H9 (cell line): Measurements from ENCODE around the gene BANP. TPM values are rescaled to one million over a fixed set of nuclear protein-coding genes. Genes with fewer than 3 reads are reported as not detected.
A peak's percentile ranks its signal among the peaks of the same experiment; 100 is the strongest.
"Not testable (repeated sequence)": the region's sequence is repeated elsewhere in the genome, so short reads cannot be mapped to it uniquely, and the experiment has no call there.

Experiments used
- DNase-seq: peaks from one replicate; pipeline ENCODE4 v3.0.0-alpha.2; 2017
- H2AFZ ChIP-seq: one replicate; pipeline ENCODE4 v1.6.1; 2013; ENCODE audit warnings: mild to moderate bottlenecking, low read length, control low read depth, moderate library complexity
- H2AK5ac ChIP-seq: 2 replicates; pipeline ENCODE4 v1.6.1; 2013; ENCODE audit warnings: low read length, control low read depth, mixed read lengths; ENCODE audit not compliant: insufficient read length
- H2BK120ac ChIP-seq: one replicate; pipeline ENCODE4 v1.6.1; 2013; ENCODE audit warnings: low read depth, mild to moderate bottlenecking, low read length, control low read depth, inconsistent platforms; ENCODE audit not compliant: poor library complexity, severe bottlenecking
- H2BK12ac ChIP-seq: 2 replicates; pipeline ENCODE4 v1.6.1; 2013; ENCODE audit warnings: low read length, control low read depth, mixed read lengths, low read depth; ENCODE audit not compliant: insufficient read length
- H2BK15ac ChIP-seq: 2 replicates; pipeline ENCODE4 v1.6.1; 2013; ENCODE audit warnings: low read depth, low read length, control low read depth
- H2BK20ac ChIP-seq: one replicate; pipeline ENCODE4 v1.6.1; 2013; ENCODE audit warnings: low read depth, mild to moderate bottlenecking, low read length, control low read depth, inconsistent platforms; ENCODE audit not compliant: poor library complexity, severe bottlenecking
- H2BK5ac ChIP-seq: 2 replicates; pipeline ENCODE4 v1.6.1; 2013; ENCODE audit warnings: low read length, control low read depth, mixed read lengths; ENCODE audit not compliant: insufficient read length
- H3K14ac ChIP-seq: 2 replicates; pipeline ENCODE4 v1.6.1; 2013; ENCODE audit warnings: low read length, control low read depth; ENCODE audit not compliant: insufficient read depth
- H3K18ac ChIP-seq: 2 replicates; pipeline ENCODE4 v1.6.1; 2013; ENCODE audit warnings: low read depth, mild to moderate bottlenecking, mixed read lengths, low read length, control low read depth; ENCODE audit not compliant: insufficient read length
- H3K23ac ChIP-seq: 2 replicates; pipeline ENCODE4 v1.6.1; 2013; ENCODE audit warnings: low read length, control low read depth, mixed read lengths, low read depth; ENCODE audit not compliant: insufficient read length
- H3K23me2 ChIP-seq: 2 replicates; pipeline ENCODE4 v1.6.1; 2013; ENCODE audit warnings: low read depth, mild to moderate bottlenecking, mixed read lengths, low read length, control low read depth; ENCODE audit not compliant: insufficient read length, poor library complexity, severe bottlenecking
- H3K27ac ChIP-seq: 2 replicates; pipeline ENCODE4 v1.5.1; 2013; ENCODE audit warnings: low read length, control low read depth, mixed read lengths, low read depth; ENCODE audit not compliant: insufficient read length
- H3K27me3 ChIP-seq: 2 replicates; pipeline ENCODE4 v1.6.1; 2013; ENCODE audit warnings: low read length, control low read depth, inconsistent platforms; ENCODE audit not compliant: insufficient read depth
- H3K4ac ChIP-seq: 2 replicates; pipeline ENCODE4 v1.6.1; 2013; ENCODE audit warnings: low read depth, mild to moderate bottlenecking, control low read depth, inconsistent platforms, low read length, moderate library complexity
- H3K4me1 ChIP-seq: 2 replicates; pipeline ENCODE4 v1.6.1; 2013; ENCODE audit warnings: low read length, control low read depth, inconsistent platforms; ENCODE audit not compliant: insufficient read depth
- H3K4me2 ChIP-seq: 2 replicates; pipeline ENCODE4 v1.6.1; 2013; ENCODE audit warnings: low read length, control low read depth, mixed read lengths; ENCODE audit not compliant: insufficient read length, insufficient read depth
- H3K56ac ChIP-seq: 2 replicates; pipeline ENCODE4 v1.6.1; 2013; ENCODE audit warnings: low read depth, mild to moderate bottlenecking, mixed read lengths, low read length, control low read depth; ENCODE audit not compliant: insufficient read length
- H3K79me1 ChIP-seq: 2 replicates; pipeline ENCODE4 v1.6.1; 2013; ENCODE audit warnings: low read depth, mild to moderate bottlenecking, moderate library complexity, low read length, control low read depth, inconsistent platforms; ENCODE audit not compliant: insufficient read depth, poor library complexity, severe bottlenecking
- H3K79me2 ChIP-seq: 2 replicates; pipeline ENCODE4 v1.6.1; 2013; ENCODE audit warnings: low read length, control low read depth, inconsistent platforms; ENCODE audit not compliant: insufficient read depth
- H3K9ac ChIP-seq: 2 replicates; pipeline ENCODE4 v1.6.1; 2013; ENCODE audit warnings: low read length, control low read depth, mixed read lengths; ENCODE audit not compliant: insufficient read length; ENCODE audit errors: extremely low read depth
- H3K9me3 ChIP-seq: one replicate; pipeline ENCODE4 v1.6.1; 2013; ENCODE audit warnings: low read depth, low read length, inconsistent platforms; ENCODE audit not compliant: control insufficient read depth
- H3T11ph ChIP-seq: one replicate; pipeline ENCODE4 v1.6.1; 2013; ENCODE audit warnings: mild to moderate bottlenecking, low read length, control low read depth, inconsistent platforms
- H4K20me1 ChIP-seq: one replicate; pipeline ENCODE4 v1.6.1; 2013; ENCODE audit not compliant: control insufficient read depth, insufficient read length, insufficient read depth
- H4K5ac ChIP-seq: 2 replicates; pipeline ENCODE4 v1.6.1; 2013; ENCODE audit warnings: low read depth, mild to moderate bottlenecking, mixed read lengths, low read length, control low read depth; ENCODE audit not compliant: insufficient read length
- H4K8ac ChIP-seq: replicated peaks from 2 replicates; pipeline ENCODE4 v1.6.1; 2013; ENCODE audit warnings: low read length, control low read depth, mixed read lengths, low read depth; ENCODE audit not compliant: insufficient read length
- H4K91ac ChIP-seq: 2 replicates; pipeline ENCODE4 v1.6.1; 2013; ENCODE audit warnings: low read depth, mild to moderate bottlenecking, moderate library complexity, mixed read lengths, low read length, control low read depth; ENCODE audit not compliant: insufficient read length
- H3K27ac Mint-ChIP-seq, 3 experiments: 2 replicates in 2 of 3; 3 replicates in 1 of 3; pipeline ENCODE4 v1.8.0; 2020 to 2021; ENCODE audit warnings: mixed read lengths in 3 of 3, mild to moderate bottlenecking in 1 of 3, moderate library complexity in 1 of 3
- H3K27me3 Mint-ChIP-seq: 2 replicates; pipeline ENCODE4 v1.8.0; 2021; ENCODE audit warnings: low read depth, mild to moderate bottlenecking, moderate library complexity, mixed read lengths
- H3K36me3 Mint-ChIP-seq, 3 experiments: 2 replicates in 2 of 3; 3 replicates in 1 of 3; pipeline ENCODE4 v1.8.0; 2020 to 2021; ENCODE audit warnings: low read depth in 3 of 3, mixed read lengths in 3 of 3; ENCODE audit not compliant: insufficient read depth in 1 of 3
- H3K4me1 Mint-ChIP-seq, 2 experiments: 2 replicates each; pipeline ENCODE4 v1.8.0; 2020; ENCODE audit warnings: mixed read lengths in 2 of 2
- H3K4me3 Mint-ChIP-seq, 2 experiments: 2 replicates in 1 of 2; 3 replicates in 1 of 2; pipeline ENCODE4 v1.8.0; 2020 to 2021; ENCODE audit warnings: mild to moderate bottlenecking in 2 of 2, mixed read lengths in 2 of 2, moderate library complexity in 1 of 2
- H3K9me3 Mint-ChIP-seq, 2 experiments: 2 replicates in 1 of 2; 3 replicates in 1 of 2; pipeline ENCODE4 v1.8.0; 2020; ENCODE audit warnings: mild to moderate bottlenecking in 2 of 2, mixed read lengths in 2 of 2, moderate library complexity in 1 of 2
- CTCF ChIP-seq: fragments of 200-600 bp; sonication (generic); conservative IDR thresholded peaks from 3 replicates; pipeline ENCODE4 v1.8.0; 2021; ENCODE audit warnings: antibody characterized with exemption, mild to moderate bottlenecking
- WGBS: extraction: QIAGEN DNeasy Blood & Tissue Kit; methylation state at CpG from one replicate; pipeline ENCODE4 v1.1.7; 2013; ENCODE audit warnings: missing lambda C conversion rate, low lambda C conversion rate, mixed read lengths; ENCODE audit not compliant: insufficient read length; ENCODE audit errors: extremely low coverage; 5-methylcytosine and 5-hydroxymethylcytosine counted together
- total RNA-seq: library from RNA; stranded (reverse); gene quantifications from 2 replicates; pipeline ENCODE4 v1.2.1, GENCODE V29; 2021

The BANP gene
- total RNA-seq, 1 experiment from 2014 or later, result 24.9 TPM

- H3K9me3 Mint-ChIP-seq, result peaks cover 2 to 3% of the 10 kb centered on the region in 2 experiments; a peak in 3 of 5 replicates
- no peak for TF ChIP-seq CTCF
- Histone ChIP-seq H4K91ac (no peak within 1 kb of the TSS), H3K27me3 (no peaks in the 10 kb centered on the region), H3K4me2 (no peak within 1 kb of the TSS), H3K27ac (no peak within 1 kb of the TSS), H4K20me1 (no peaks in the 10 kb centered on the region), H3K18ac (no peak within 1 kb of the TSS), H3K4me1 (no peaks in the 10 kb centered on the region), H3K23me2 (no peaks in the 10 kb centered on the region), H4K8ac (no peak within 1 kb of the TSS), H3K4ac (no peak within 1 kb of the TSS), H3K9me3 (no peaks in the 10 kb centered on the region), H3K79me2 (no peaks in the 10 kb centered on the region), H3K9ac (no peak within 1 kb of the TSS), H2AK5ac (no peak within 1 kb of the TSS), H4K5ac (no peak within 1 kb of the TSS), H2BK12ac (no peak within 1 kb of the TSS), H3K23ac (no peak within 1 kb of the TSS), H2BK15ac (no peak within 1 kb of the TSS), H2AFZ (no peak within 1 kb of the TSS), H2BK5ac (no peak within 1 kb of the TSS), H3K79me1 (no peaks in the 10 kb centered on the region), H2BK120ac (no peak within 1 kb of the TSS), H3K56ac (no peak within 1 kb of the TSS), H3K14ac (no peak within 1 kb of the TSS), H3T11ph (no peak within 1 kb of the TSS), H2BK20ac (no peak within 1 kb of the TSS)
- DNase-seq, result no peak
- no peak within 1 kb of the TSS for H3K4me3 Mint-ChIP-seq
- peak within 1 kb of the TSS in 1 of 3 experiments; percentile 68; a peak in 1 of 7 replicates for H3K27ac Mint-ChIP-seq
- H3K36me3 Mint-ChIP-seq, result no peaks in the 10 kb centered on the region
- peaks cover 0 to 5% of the 10 kb centered on the region in 2 experiments; a peak in 1 of 4 replicates for H3K4me1 Mint-ChIP-seq
- WGBS, result no CpG with 5 or more reads among the region's 15 CpGs
- peaks cover 5% of the 10 kb centered on the region for H3K27me3 Mint-ChIP-seq
Observed at GRCh38 chr16:87936375-87937230, 14.6 kb upstream of the BANP start, which contains the start of gene CA5A. TSS of gene CA5A (minus strand) at chr16:87936529. CDS start at chr16:87936450, 79 bp downstream.

GRCh38 chr16:87937231-87937542 lies 14.0 kb upstream of the BANP start:
- H3K79me2 ChIP-seq, H4K20me1 ChIP-seq, H3K9me3 ChIP-seq, H3K9ac ChIP-seq, H3K36me3 Mint-ChIP-seq, H3K4me3 Mint-ChIP-seq, H3K4me1 ChIP-seq, H3K9me3 Mint-ChIP-seq, H2BK20ac ChIP-seq, H3K56ac ChIP-seq, H2BK15ac ChIP-seq, H3K27me3 ChIP-seq, H3K23ac ChIP-seq, H3K23me2 ChIP-seq, H2AK5ac ChIP-seq, H4K5ac ChIP-seq, H3K27me3 Mint-ChIP-seq, H3K4ac ChIP-seq, H3K79me1 ChIP-seq, H3T11ph ChIP-seq, H4K91ac ChIP-seq, H3K4me1 Mint-ChIP-seq, H3K4me2 ChIP-seq, H2BK5ac ChIP-seq, H3K18ac ChIP-seq, H2BK12ac ChIP-seq, H4K8ac ChIP-seq, H3K27ac ChIP-seq, H2BK120ac ChIP-seq, H3K27ac Mint-ChIP-seq, DNase-seq, H2AFZ ChIP-seq, H3K14ac ChIP-seq: not testable (repeated sequence)
- WGBS, result no CpG with 5 or more reads among the region's 7 CpGs
